HUES6 (cell line): Measurements from ENCODE around the gene EBF3.

Experiments
- H3K27ac ChIP-seq: 2 replicates; pipeline ENCODE4 v1.7.0; 2013; ENCODE audit warnings: low read depth, mild to moderate bottlenecking, low read length, inconsistent platforms
- H3K27me3 ChIP-seq: 2 replicates; pipeline ENCODE4 v1.6.1; 2013; ENCODE audit warnings: low read length; ENCODE audit not compliant: control insufficient read depth, insufficient read depth
- H3K36me3 ChIP-seq: 2 replicates; pipeline ENCODE4 v1.6.1; 2013; ENCODE audit warnings: low read length; ENCODE audit not compliant: control insufficient read depth, insufficient read depth
- H3K4me1 ChIP-seq: 2 replicates; pipeline ENCODE4 v1.6.1; 2013; ENCODE audit warnings: low read length; ENCODE audit not compliant: control insufficient read depth, insufficient read depth
- H3K4me3 ChIP-seq: 2 replicates; pipeline ENCODE4 v1.5.1; 2013; ENCODE audit warnings: low read depth, low read length
- H3K9ac ChIP-seq: one replicate; pipeline ENCODE4 v1.6.1; 2013; ENCODE audit warnings: mild to moderate bottlenecking, low read length
- H3K9me3 ChIP-seq: 2 replicates; pipeline ENCODE4 v1.6.1; 2013; ENCODE audit warnings: low read depth, low read length; ENCODE audit not compliant: control insufficient read depth, insufficient read depth

EBF3 gene

GRCh38 chr10:129963641-129964501 is at the start of gene EBF3:
EBF3 (minus strand) TSS chr10:129964274; CDS start chr10:129963768, 506 bp downstream.
- H3K36me3 ChIP-seq = no peaks in the 10 kb centered on the region
- H3K9ac ChIP-seq = peak within 1 kb of the TSS; percentile 20
- H3K27me3 ChIP-seq = peaks cover 98% of the 10 kb centered on the region
- peaks cover 57% of the 10 kb centered on the region for H3K4me1 ChIP-seq
- H3K4me3 ChIP-seq = peak within 1 kb of the TSS; percentile 67
- no peak within 1 kb of the TSS for H3K27ac ChIP-seq
- no peaks in the 10 kb centered on the region for H3K9me3 ChIP-seq

GRCh38 chr10:130013335-130014262 is 49.5 kb upstream of the EBF3 start:
- Histone ChIP-seq H3K36me3 (no peaks in the 10 kb centered on the region), H3K9me3 (no peaks in the 10 kb centered on the region), H3K4me3 (no peak overlapping the region), H3K4me1 (peaks cover 3% of the 10 kb centered on the region; the same call in 1 of the 2 replicates), H3K9ac (no peak overlapping the region), H3K27ac (no peak overlapping the region), H3K27me3 (no peaks in the 10 kb centered on the region)

- Histone ChIP-seq H3K27me3 (no peaks in the 10 kb centered on the region), H3K36me3 (no peaks in the 10 kb centered on the region), H3K4me1 (no peaks in the 10 kb centered on the region), H3K4me3 (no peak overlapping the region), H3K27ac (no peak overlapping the region), H3K9me3 (no peaks in the 10 kb centered on the region), H3K9ac (no peak overlapping the region)
Observed at GRCh38 chr10:130012129-130012528, 48.1 kb upstream of the EBF3 start.

GRCh38 chr10:130010653-130011052 is 46.6 kb upstream of the EBF3 start:
- Histone ChIP-seq H3K4me1 (no peaks in the 10 kb centered on the region), H3K9ac (no peak overlapping the region), H3K36me3 (no peaks in the 10 kb centered on the region), H3K27ac (no peak overlapping the region), H3K27me3 (no peaks in the 10 kb centered on the region), H3K4me3 (no peak overlapping the region), H3K9me3 (no peaks in the 10 kb centered on the region)

- Histone ChIP-seq H3K9me3 (no peaks in the 10 kb centered on the region), H3K36me3 (no peaks in the 10 kb centered on the region), H3K4me3 (no peak overlapping the region), H3K4me1 (no peaks in the 10 kb centered on the region), H3K9ac (no peak overlapping the region), H3K27me3 (no peaks in the 10 kb centered on the region), H3K27ac (no peak overlapping the region)
Observed at GRCh38 chr10:130009228-130009627, 45.2 kb upstream of the EBF3 start.

GRCh38 chr10:130003787-130004613 is 39.9 kb upstream of the EBF3 start:
- no peaks in the 10 kb centered on the region for H3K9me3 ChIP-seq
- no peaks in the 10 kb centered on the region for H3K36me3 ChIP-seq
- no peak overlapping the region for H3K4me3 ChIP-seq
- no peak overlapping the region for H3K27ac ChIP-seq
- H3K9ac ChIP-seq = no peak overlapping the region
- H3K4me1 ChIP-seq = no peaks in the 10 kb centered on the region
- no peaks in the 10 kb centered on the region; the same call in 1 of the 2 replicates for H3K27me3 ChIP-seq

GRCh38 chr10:130003166-130003565 is 39.1 kb upstream of the EBF3 start:
- no peaks in the 10 kb centered on the region; the same call in 1 of the 2 replicates for H3K27me3 ChIP-seq
- no peaks in the 10 kb centered on the region for H3K4me1 ChIP-seq

GRCh38 chr10:130002606-130003005 is 38.5 kb upstream of the EBF3 start:
- Histone ChIP-seq H3K36me3 (no peaks in the 10 kb centered on the region), H3K4me1 (no peaks in the 10 kb centered on the region), H3K4me3 (no peak overlapping the region), H3K9ac (no peak overlapping the region), H3K9me3 (no peaks in the 10 kb centered on the region), H3K27me3 (no peaks in the 10 kb centered on the region; the same call in 1 of the 2 replicates), H3K27ac (no peak overlapping the region)

More at GRCh38 chr10:130003166-130003565, 39.1 kb upstream of the EBF3 start:
- no peaks in the 10 kb centered on the region for H3K36me3 ChIP-seq
- no peak overlapping the region for H3K4me3 ChIP-seq
- no peaks in the 10 kb centered on the region for H3K9me3 ChIP-seq
- no peak overlapping the region for H3K27ac ChIP-seq
- no peak overlapping the region for H3K9ac ChIP-seq

- Histone ChIP-seq H3K36me3 (no peaks in the 10 kb centered on the region), H3K27me3 (no peaks in the 10 kb centered on the region; the same call in 1 of the 2 replicates), H3K4me1 (no peaks in the 10 kb centered on the region), H3K4me3 (no peak overlapping the region), H3K9ac (no peak overlapping the region), H3K9me3 (no peaks in the 10 kb centered on the region), H3K27ac (no peak overlapping the region)
Observed at GRCh38 chr10:130000918-130001317, 36.8 kb upstream of the EBF3 start.

GRCh38 chr10:129999140-129999539 is 35.1 kb upstream of the EBF3 start:
- H3K4me1 ChIP-seq = no peaks in the 10 kb centered on the region
- H3K27ac ChIP-seq = no peak overlapping the region
- H3K9ac ChIP-seq = no peak overlapping the region
- H3K4me3 ChIP-seq = no peak overlapping the region
- H3K36me3 ChIP-seq = no peaks in the 10 kb centered on the region
- no peaks in the 10 kb centered on the region for H3K9me3 ChIP-seq
- H3K27me3 ChIP-seq = no peaks in the 10 kb centered on the region; the same call in 1 of the 2 replicates
